SK-N-SH (cell line): ENCODE data around the gene GNA15. TPM values are rescaled to one million over a fixed set of nuclear protein-coding genes. Genes with fewer than 3 reads are reported as not detected.

Experiments
- CTCF ChIA-PET: fragments of 300-600, 350-600 bp; formaldehyde crosslinking; extraction: SDS; loops from one replicate; lab custom pipeline; 2021; lab: Yijun Ruan, JAX
- POLR2A ChIA-PET: fragments of 350-600 bp; sonication (Branson Sonifier 250); formaldehyde crosslinking; extraction: SDS; loops from one replicate; lab custom pipeline; 2020; ENCODE audit warnings: antibody characterized with exemption, inconsistent platforms; lab: Yijun Ruan, JAX
- DNase-seq: peaks from one replicate; pipeline ENCODE4 v3.0.0; 2012
- H2AFZ ChIP-seq: fragments of 200-600 bp; sonication (generic); 2 replicates; pipeline ENCODE4 v1.8.1; 2016; ENCODE audit warnings: antibody characterized with exemption, mild to moderate bottlenecking, low read depth
- H3F3A ChIP-seq: fragments of 200-600 bp; sonication (generic); replicated peaks from 2 replicates; pipeline ENCODE3; 2016; ENCODE audit warnings: antibody characterized with exemption, mild to moderate bottlenecking; ENCODE audit not compliant: insufficient read depth
- H3K27ac ChIP-seq, 2 experiments: fragments of 200-500 bp in 1 of 2; fragments of 200-600 bp in 1 of 2; sonication (Bioruptor generic) in 1 of 2; sonication (generic), shearing (Covaris generic) in 1 of 2; 2 replicates each; pipeline versions ENCODE4 v1.5.1 to v1.6.1; 2014 to 2016; ENCODE audit warnings: low read depth in 2 of 2, inconsistent platforms in 1 of 2, low read length in 1 of 2, mild to moderate bottlenecking in 1 of 2, mixed read lengths in 1 of 2
- H3K27me3 ChIP-seq: fragments of 200-600 bp; sonication (generic), shearing (Covaris generic); 2 replicates; pipeline ENCODE4 v1.6.1; 2016; ENCODE audit warnings: mixed run types; ENCODE audit not compliant: insufficient read depth
- H3K36me3 ChIP-seq, 2 experiments: fragments of 200-500 bp in 1 of 2; fragments of 200-600 bp in 1 of 2; sonication (Bioruptor generic) in 1 of 2; sonication (generic) in 1 of 2; replicated peaks in 1 of 2; 2 replicates each; pipeline versions ENCODE3 to v1.5.1; 2014 to 2016; ENCODE audit warnings: low read length in 1 of 2, mild to moderate bottlenecking in 1 of 2; ENCODE audit not compliant: insufficient read depth in 2 of 2, control insufficient read depth in 1 of 2
- H3K4me1 ChIP-seq, 2 experiments: fragments of 200-500 bp in 1 of 2; fragments of 200-600 bp in 1 of 2; sonication (Bioruptor generic) in 1 of 2; sonication (generic), shearing (Covaris generic) in 1 of 2; 2 replicates each; pipeline versions ENCODE4 v1.5.1 to v1.6.1; 2014 to 2016; ENCODE audit warnings: low read depth in 1 of 2, low read length in 1 of 2, mixed run types in 1 of 2; ENCODE audit not compliant: insufficient read depth in 2 of 2, control insufficient read depth in 1 of 2
- H3K4me2 ChIP-seq: fragments of 200-600 bp; sonication (generic), shearing (Covaris generic); 2 replicates; pipeline ENCODE4 v1.6.1; 2017; ENCODE audit warnings: mixed run types
- H3K4me3 ChIP-seq, 2 experiments: fragments of 200-500 bp in 1 of 2; fragments of 200-600 bp in 1 of 2; sonication (Bioruptor generic) in 1 of 2; sonication (generic), shearing (Covaris generic) in 1 of 2; 2 replicates each; pipeline versions ENCODE4 v1.5.1 to v1.8.1; 2014 to 2016; ENCODE audit warnings: low read depth in 2 of 2, inconsistent platforms in 1 of 2, low read length in 1 of 2, mild to moderate bottlenecking in 1 of 2, mixed read lengths in 1 of 2, moderate library complexity in 1 of 2
- H3K79me2 ChIP-seq: fragments of 200-600 bp; sonication (generic); 2 replicates; pipeline ENCODE4 v1.8.1; 2017; ENCODE audit warnings: mild to moderate bottlenecking; ENCODE audit not compliant: insufficient read depth
- H3K9ac ChIP-seq: fragments of 200-600 bp; sonication (generic); 2 replicates; pipeline ENCODE4 v1.6.1; 2017; ENCODE audit warnings: mixed run types
- H3K9me2 ChIP-seq: fragments of 200-600 bp; sonication (generic); 2 replicates; pipeline ENCODE4 v1.6.1; 2017; ENCODE audit warnings: mixed run types
- H3K9me3 ChIP-seq: fragments of 200-600 bp; sonication (generic); 2 replicates; pipeline ENCODE4 v1.6.1; 2017; ENCODE audit warnings: mixed run types, mild to moderate bottlenecking, moderate library complexity
- H4K20me1 ChIP-seq: fragments of 200-600 bp; sonication (generic); 2 replicates; pipeline ENCODE4 v1.6.1; 2017; ENCODE audit warnings: mild to moderate bottlenecking, mixed run types; ENCODE audit not compliant: insufficient read depth
- EP300 ChIP-seq, 2 experiments: IDR thresholded peaks; 2 replicates each; pipeline versions ENCODE4 v1.4.0 to v1.6.1; 2012; ENCODE audit warnings: borderline replicate concordance in 1 of 2, low read depth in 1 of 2, low read length in 1 of 2
- EZH2phosphoT487 ChIP-seq: fragments of 200-600 bp; sonication (generic); IDR thresholded peaks from 2 replicates; pipeline ENCODE4 v1.6.1; 2017; ENCODE audit warnings: low read depth, mixed run types, mild to moderate bottlenecking, antibody characterized with exemption, moderate library complexity, borderline replicate concordance
- FOSL2 ChIP-seq: IDR thresholded peaks from 2 replicates; pipeline ENCODE4 v1.4.0; 2012; ENCODE audit warnings: low read depth, mild to moderate bottlenecking, moderate library complexity, borderline replicate concordance
- FOXJ3 ChIP-seq: sonication (generic); formaldehyde crosslinking; IDR thresholded peaks from 2 replicates; pipeline ENCODE4 v1.5.1; 2020; ENCODE audit warnings: mild to moderate bottlenecking, missing genetic modification reagents
- FOXM1 ChIP-seq: IDR thresholded peaks from 2 replicates; pipeline ENCODE4 v1.4.0; 2012; ENCODE audit warnings: low read depth, mild to moderate bottlenecking
- GABPA ChIP-seq: IDR thresholded peaks from 2 replicates; pipeline ENCODE4 v1.4.0; 2012; ENCODE audit warnings: low read depth, mild to moderate bottlenecking
- GATA2 ChIP-seq: sonication (generic); formaldehyde crosslinking; IDR thresholded peaks from 2 replicates; pipeline ENCODE4 v1.5.0; 2020; ENCODE audit warnings: mild to moderate bottlenecking, missing genetic modification reagents
- MAX ChIP-seq: IDR thresholded peaks from 2 replicates; pipeline ENCODE4 v1.4.0; 2012; ENCODE audit warnings: low read depth
- MXI1 ChIP-seq: IDR thresholded peaks from 2 replicates; pipeline ENCODE4 v1.6.1; 2012; ENCODE audit warnings: mild to moderate bottlenecking, low read depth, low read length, improper control_type of control experiment
- NFIC ChIP-seq: IDR thresholded peaks from 2 replicates; pipeline ENCODE4 v1.4.0; 2012; ENCODE audit warnings: borderline replicate concordance
- POLR2AphosphoS5 ChIP-seq: IDR thresholded peaks from 2 replicates; pipeline ENCODE4 v1.6.1; 2012; ENCODE audit warnings: low read depth, low read length
- RAD21 ChIP-seq: IDR thresholded peaks from 2 replicates; pipeline ENCODE4 v1.6.1; 2012; ENCODE audit warnings: mild to moderate bottlenecking, low read length
- RCOR1 ChIP-seq: fragments of 150-350 bp; IDR thresholded peaks from 2 replicates; pipeline ENCODE4 v1.6.1; 2017; ENCODE audit warnings: antibody characterized with exemption, low read length
- RFX5 ChIP-seq: IDR thresholded peaks from 2 replicates; pipeline ENCODE4 v1.6.1; 2012; ENCODE audit warnings: mild to moderate bottlenecking, improper control_type of control experiment, low read length
- RXRA ChIP-seq: IDR thresholded peaks from 2 replicates; pipeline ENCODE4 v1.4.0; 2012; ENCODE audit warnings: low read depth, mild to moderate bottlenecking, borderline replicate concordance
- SIN3A ChIP-seq: IDR thresholded peaks from 2 replicates; pipeline ENCODE4 v1.6.1; 2012; ENCODE audit warnings: low read depth, mild to moderate bottlenecking, low read length, moderate library complexity, borderline replicate concordance
- SMC3 ChIP-seq: IDR thresholded peaks from 2 replicates; pipeline ENCODE4 v1.6.1; 2012; ENCODE audit warnings: low read depth, low read length, improper control_type of control experiment
- TAF1 ChIP-seq: IDR thresholded peaks from 2 replicates; pipeline ENCODE4 v1.6.1; 2012; ENCODE audit warnings: low read depth, mild to moderate bottlenecking, low read length, moderate library complexity, borderline replicate concordance
- TCF12 ChIP-seq: IDR thresholded peaks from 2 replicates; pipeline ENCODE4 v1.4.0; 2012
- TEAD4 ChIP-seq: IDR thresholded peaks from 2 replicates; pipeline ENCODE4 v1.4.0; 2012; ENCODE audit warnings: mild to moderate bottlenecking, borderline replicate concordance; ENCODE audit not compliant: insufficient read depth
- WGBS: methylation state at CpG from one replicate; pipeline ENCODE4 v1.1.6; 2017; ENCODE audit warnings: low lambda C conversion rate; 5-methylcytosine and 5-hydroxymethylcytosine counted together
- polyA plus RNA-seq, 3 experiments: library from polyadenylated mRNA; depleted of rRNA; stranded (reverse); fragments of >200 nt; gene quantifications; 2 replicates each; pipeline ENCODE4 v1.2.3, GENCODE V29; 2012
- TF ChIP-seq, protein P1 (sequence below): fragments of 150-350 bp; IDR thresholded peaks from 2 replicates; pipeline ENCODE4 v1.6.1; 2016; ENCODE audit warnings: mild to moderate bottlenecking, low read depth, low read length
- TF ChIP-seq, protein P2 (sequence below): fragments of 150-350 bp; IDR thresholded peaks from 2 replicates; pipeline ENCODE4 v1.6.1; 2017; ENCODE audit warnings: antibody characterized with exemption, low read length, low read depth, borderline replicate concordance

GNA15 gene
- polyA plus RNA-seq, 1 of the 3 experiments (the other 2 are of a cell fraction): 0.05 TPM

GRCh38 chr19:3201072-3201700, 65.4 kb downstream of the GNA15 start:
- Histone ChIP-seq H3K9ac (no peak overlapping the region), H4K20me1 (no peaks in the 10 kb centered on the region), H3K9me2 (no peaks in the 10 kb centered on the region), H3K4me2 (no peak overlapping the region), H3K4me3 (no peak overlapping the region), H3K27me3 (no peaks in the 10 kb centered on the region), H3K36me3 (peaks cover 0 to 38% of the 10 kb centered on the region in 2 experiments), H3F3A (no peaks in the 10 kb centered on the region), H3K9me3 (no peaks in the 10 kb centered on the region), H3K4me1 (no peaks in the 10 kb centered on the region), H2AFZ (no peak overlapping the region), H3K79me2 (no peaks in the 10 kb centered on the region), H3K27ac (no peak overlapping the region)
- ChIA-PET CTCF (interaction anchor here (1.0 kb wide), 1 partner anchor 9 kb away, joined by 4 read pairs; no protein-coding TSS in a partner anchor), POLR2A (no interaction called here)
- DNase-seq: no peak
- TF ChIP-seq RFX5 (no peak), GATA2 (CRISPR knock-in tag) (no peak), FOSL2 (no peak), EZH2phosphoT487 (no peak), TCF12 (no peak), NFIC (no peak), TAF1 (no peak), TEAD4 (no peak), FOXJ3 (CRISPR knock-in tag) (no peak)
- WGBS: 97% methylated on average over 32 of the region's 39 CpGs

DNA sequence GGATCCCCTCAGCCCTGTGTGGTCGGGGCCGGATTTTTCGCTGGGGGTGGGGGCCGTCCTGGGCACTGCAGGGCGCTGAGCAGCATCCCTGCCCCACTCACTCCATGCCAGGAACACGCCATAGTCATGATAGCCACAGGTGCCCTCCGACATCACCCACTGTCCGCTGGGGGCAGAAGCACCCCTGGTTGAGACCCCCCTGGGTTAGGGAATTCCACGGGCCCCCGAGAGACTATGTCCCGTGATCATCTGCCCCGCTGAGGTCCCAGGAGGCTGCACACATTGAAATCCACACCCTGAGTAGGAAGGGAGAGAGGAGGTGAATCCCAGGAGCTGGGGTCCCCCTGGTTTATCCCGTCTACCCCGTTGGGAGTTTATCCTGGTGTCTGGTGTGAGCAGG, 66.1 kb downstream of the GNA15 start:
- Histone ChIP-seq H3F3A (no peaks in the 10 kb centered on the region), H3K4me1 (no peaks in the 10 kb centered on the region), H4K20me1 (no peaks in the 10 kb centered on the region), H3K9me3 (no peaks in the 10 kb centered on the region), H3K27me3 (no peaks in the 10 kb centered on the region), H3K4me3 (no peak overlapping the region), H3K9ac (no peak overlapping the region), H3K27ac (no peak overlapping the region), H2AFZ (no peak overlapping the region), H3K36me3 (peaks cover 5 to 31% of the 10 kb centered on the region in 2 experiments), H3K4me2 (no peak overlapping the region), H3K9me2 (no peaks in the 10 kb centered on the region), H3K79me2 (no peaks in the 10 kb centered on the region)
- ChIA-PET POLR2A (no interaction called here), CTCF (interaction anchor here (0.5 to 1.0 kb wide), 2 partner anchors 9 to 30 kb away, joined by 3 to 4 read pairs; no protein-coding TSS in a partner anchor)
- no peak for DNase-seq
- TF ChIP-seq MAX (no peak), RCOR1 (no peak), TEAD4 (no peak), SIN3A (no peak), RAD21 (no peak), SMC3 (no peak), FOXM1 (no peak), GATA2 (CRISPR knock-in tag) (no peak), RFX5 (no peak), RXRA (no peak), GABPA (no peak), EP300 (IDR thresholded peaks at IDR 0.05; ENCODE audit: borderline replicate concordance in 1 of 2, low read depth in 1 of 2, low read length in 1 of 2) (no peak), FOXJ3 (CRISPR knock-in tag) (no peak), MXI1 (no peak), NFIC (no peak), FOSL2 (no peak), POLR2AphosphoS5 (no peak), EZH2phosphoT487 (no peak)
- TF ChIP-seq, protein P1, sequence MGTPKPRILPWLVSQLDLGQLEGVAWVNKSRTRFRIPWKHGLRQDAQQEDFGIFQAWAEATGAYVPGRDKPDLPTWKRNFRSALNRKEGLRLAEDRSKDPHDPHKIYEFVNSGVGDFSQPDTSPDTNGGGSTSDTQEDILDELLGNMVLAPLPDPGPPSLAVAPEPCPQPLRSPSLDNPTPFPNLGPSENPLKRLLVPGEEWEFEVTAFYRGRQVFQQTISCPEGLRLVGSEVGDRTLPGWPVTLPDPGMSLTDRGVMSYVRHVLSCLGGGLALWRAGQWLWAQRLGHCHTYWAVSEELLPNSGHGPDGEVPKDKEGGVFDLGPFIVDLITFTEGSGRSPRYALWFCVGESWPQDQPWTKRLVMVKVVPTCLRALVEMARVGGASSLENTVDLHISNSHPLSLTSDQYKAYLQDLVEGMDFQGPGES: no peak
- TF ChIP-seq, protein P2, sequence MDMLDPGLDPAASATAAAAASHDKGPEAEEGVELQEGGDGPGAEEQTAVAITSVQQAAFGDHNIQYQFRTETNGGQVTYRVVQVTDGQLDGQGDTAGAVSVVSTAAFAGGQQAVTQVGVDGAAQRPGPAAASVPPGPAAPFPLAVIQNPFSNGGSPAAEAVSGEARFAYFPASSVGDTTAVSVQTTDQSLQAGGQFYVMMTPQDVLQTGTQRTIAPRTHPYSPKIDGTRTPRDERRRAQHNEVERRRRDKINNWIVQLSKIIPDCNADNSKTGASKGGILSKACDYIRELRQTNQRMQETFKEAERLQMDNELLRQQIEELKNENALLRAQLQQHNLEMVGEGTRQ: no peak
- no CpG with 5 or more reads among the region's 14 CpGs for WGBS
